HG02981 (cell line): ENCODE results near the gene GPR101.
"Not testable (repeated sequence)": the region's sequence is repeated elsewhere in the genome, so short reads cannot be mapped to it uniquely, and the experiment has no call there.

Experiments
- ATAC-seq: cut with Tn5 transposase; IDR thresholded peaks from one replicate; pipeline ENCODE4 v1.9.1; 2021; ENCODE audit warnings: mild to moderate bottlenecking, moderate library complexity; ENCODE audit not compliant: unreplicated experiment

GPR101 gene

GRCh38 chrX:137031039-137031438 lies 2.8 kb downstream of the GPR101 start:
- ATAC-seq: no peak

- no peak for ATAC-seq
Observed at GRCh38 chrX:137028699-137029098, 5.1 kb downstream of the GPR101 start.

GRCh38 chrX:137025930-137026329 lies 7.9 kb downstream of the GPR101 start:
- no peak for ATAC-seq

- not testable (repeated sequence) for ATAC-seq
Observed at GRCh38 chrX:137000236-137000635, 33.6 kb downstream of the GPR101 start.

DNA sequence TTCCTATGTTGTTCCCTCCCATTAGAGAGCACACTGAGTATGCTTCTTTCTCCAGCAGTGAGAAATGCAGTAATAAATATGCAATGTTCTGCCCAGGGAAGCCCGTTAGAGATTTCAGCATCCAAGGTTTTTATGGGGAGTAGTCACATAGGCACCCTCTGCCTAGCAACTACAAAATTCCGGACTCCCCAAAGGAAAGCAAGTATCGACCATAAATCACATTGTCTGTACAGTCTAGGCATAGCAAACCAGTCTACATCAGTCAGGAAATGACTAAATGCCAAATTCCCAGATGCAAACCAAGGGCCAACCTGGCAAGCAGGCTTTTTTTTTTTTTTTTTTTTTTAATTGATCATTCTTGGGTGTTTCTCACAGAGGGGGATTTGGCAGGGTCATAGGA lies 34.8 kb downstream of the GPR101 start:
- no peak for ATAC-seq
